ENCODE measurements around the gene PTK6. TPM values are rescaled to one million over a fixed set of nuclear protein-coding genes. Genes with fewer than 3 reads are reported as not detected.

The PTK6 gene
- total and polyA plus RNA-seq, 2 of the 13 experiments (the other 11 are each of a cell fraction or from before 2014, with no cell fraction given), result 0.08 TPM; not detected in 1

GRCh38 chr20:63537525-63538203 lies 488 bp upstream of the PTK6 start (continued):
- TF ChIP-seq ZNF496 (CRISPR knock-in tag; IDR thresholded peaks at IDR 0.05; ENCODE audit: insufficient replicate concordance), result no peak
- TF ChIP-seq HIVEP1 (CRISPR knock-in tag; IDR thresholded peaks at IDR 0.05), result peak; percentile 99
- TF ChIP-seq RAD21 (CRISPR knock-in tag; IDR thresholded peaks at IDR 0.05), result peak; percentile 100
- peak; percentile 85 for TF ChIP-seq IKZF5 (CRISPR knock-in tag; IDR thresholded peaks at IDR 0.05)
- TF ChIP-seq KDM6A (CRISPR knock-in tag; IDR thresholded peaks at IDR 0.05; ENCODE audit: low read depth), result peak; percentile 39
- TF ChIP-seq ZNF780A (CRISPR knock-in tag; IDR thresholded peaks at IDR 0.05), result no peak
- TF ChIP-seq HMGA1 (CRISPR knock-in tag; conservative IDR thresholded peaks at IDR 0.05), result no peak
- no peak for TF ChIP-seq ZNF709 (CRISPR knock-in tag; IDR thresholded peaks at IDR 0.05)
- TF ChIP-seq TRIM24 (CRISPR knock-in tag; IDR thresholded peaks at IDR 0.05), result no peak
- peak; percentile 74 for TF ChIP-seq NR2C2 (CRISPR knock-in tag; IDR thresholded peaks at IDR 0.05; ENCODE audit: borderline replicate concordance)
- TF ChIP-seq TEAD3 (CRISPR knock-in tag; optimal IDR thresholded peaks at IDR 0.05; ENCODE audit: borderline replicate concordance), result no peak
- TF ChIP-seq ARID4A (CRISPR knock-in tag; IDR thresholded peaks at IDR 0.05; ENCODE audit: borderline replicate concordance), result peak; percentile 73; the same call in 1 of the 2 replicates
- TF ChIP-seq NFKBIZ (CRISPR knock-in tag; IDR thresholded peaks at IDR 0.05), result peak; percentile 95
- TF ChIP-seq HDAC1 (CRISPR knock-in tag; IDR thresholded peaks at IDR 0.05), result peak; percentile 96
- peak; percentile 60; the same call in 1 of the 2 replicates for TF ChIP-seq NR2F6 (IDR thresholded peaks at IDR 0.05)
- TF ChIP-seq NR2F6 (CRISPR knock-in tag; IDR thresholded peaks at IDR 0.05), result peak; percentile 75
- peak; percentile 94 for TF ChIP-seq GATAD2A (CRISPR knock-in tag; IDR thresholded peaks at IDR 0.05)
- peak; percentile 66; the same call in 1 of the 2 replicates for TF ChIP-seq HOXD1 (CRISPR knock-in tag; IDR thresholded peaks at IDR 0.05)
- 0 out of 2 replicates have a peak, but pooled peaks have one; percentile 28 for TF ChIP-seq SUZ12 (IDR thresholded peaks at IDR 0.05; ENCODE audit: low read depth, low read length)
- peak; percentile 78 for TF ChIP-seq HDAC2 (CRISPR knock-in tag; IDR thresholded peaks at IDR 0.05)
- TF ChIP-seq ZFP36 (IDR thresholded peaks at IDR 0.05; ENCODE audit: borderline replicate concordance, low read depth, low read length, partially characterized antibody), result peak; percentile 98
- TF ChIP-seq ZNF251 (CRISPR knock-in tag; IDR thresholded peaks at IDR 0.05), result no peak
- TF ChIP-seq ZFP82 (CRISPR knock-in tag; IDR thresholded peaks at IDR 0.05; ENCODE audit: borderline replicate concordance), result peak; percentile 44; the same call in 1 of the 2 replicates
- TF ChIP-seq CAMTA2 (CRISPR knock-in tag; IDR thresholded peaks at IDR 0.05; ENCODE audit: borderline replicate concordance), result peak; percentile 25; the same call in 1 of the 2 replicates
- peak; percentile 79; the same call in 1 of the 2 replicates for TF ChIP-seq ZNF547 (CRISPR knock-in tag; IDR thresholded peaks at IDR 0.05)
- TF ChIP-seq, protein P1, sequence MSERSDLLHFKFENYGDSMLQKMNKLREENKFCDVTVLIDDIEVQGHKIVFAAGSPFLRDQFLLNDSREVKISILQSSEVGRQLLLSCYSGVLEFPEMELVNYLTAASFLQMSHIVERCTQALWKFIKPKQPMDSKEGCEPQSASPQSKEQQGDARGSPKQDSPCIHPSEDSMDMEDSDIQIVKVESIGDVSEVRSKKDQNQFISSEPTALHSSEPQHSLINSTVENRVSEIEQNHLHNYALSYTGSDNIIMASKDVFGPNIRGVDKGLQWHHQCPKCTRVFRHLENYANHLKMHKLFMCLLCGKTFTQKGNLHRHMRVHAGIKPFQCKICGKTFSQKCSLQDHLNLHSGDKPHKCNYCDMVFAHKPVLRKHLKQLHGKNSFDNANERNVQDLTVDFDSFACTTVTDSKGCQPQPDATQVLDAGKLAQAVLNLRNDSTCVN (CRISPR knock-in tag; IDR thresholded peaks at IDR 0.05; ENCODE audit: borderline replicate concordance), result peak; percentile 90
- peak; percentile 96 for TF ChIP-seq ZNF891 (CRISPR knock-in tag; IDR thresholded peaks at IDR 0.05)

Data from HepG2 (cell line).